ENCODE data around the gene PIK3CB. TPM values are rescaled to one million over a fixed set of nuclear protein-coding genes. Genes with fewer than 3 reads are reported as not detected.
A peak's percentile ranks its signal among the peaks of the same experiment; 100 is the strongest.
"Not testable (repeated sequence)": the region's sequence is repeated elsewhere in the genome, so short reads cannot be mapped to it uniquely, and the experiment has no call there.

Gene PIK3CB
- total RNA-seq, 1 experiment from 2014 or later = 59.3 TPM

- Mint-ChIP-seq H3K27me3 (ENCODE audit: unreplicated experiment) (no peaks in the 10 kb centered on the region), H3K9me3 (ENCODE audit: low read depth, unreplicated experiment) (no peaks in the 10 kb centered on the region), H3K4me3 (ENCODE audit: low read depth, unreplicated experiment) (peak overlapping the region; percentile 82), H3K27ac (ENCODE audit: unreplicated experiment) (peak overlapping the region; percentile 94), H3K4me1 (ENCODE audit: low read depth, unreplicated experiment) (peaks cover 22% of the 10 kb centered on the region), H3K36me3 (ENCODE audit: insufficient read depth, unreplicated experiment) (peaks cover 39% of the 10 kb centered on the region)
- no peak for DNase-seq
- no peak for TF ChIP-seq CTCF (IDR thresholded peaks at IDR 0.05; ENCODE audit: unreplicated experiment)
- TSS peak; percentile 97 for BruUV-seq (replicated peaks)
- intact Hi-C loops (cut with micrococcal nuclease; ENCODE audit: unreplicated experiment) = loop anchor here (1.0 kb wide), 1 partner anchor 28 kb away; no protein-coding TSS in a partner anchor
- CTCF ChIA-PET = interaction anchor here (2.0 to 2.2 kb wide), 2 partner anchors 28 to 80 kb away, joined by 6 to 19 read pairs; no protein-coding TSS in a partner anchor
Observed at GRCh38 chr3:138835397-138835757, 649 bp upstream of the PIK3CB start.

- H3K9me3 Mint-ChIP-seq (ENCODE audit: low read depth, unreplicated experiment) = no peaks in the 10 kb centered on the region
- BruUV-seq (replicated peaks) = no TSS peak
- H3K27me3 Mint-ChIP-seq (ENCODE audit: unreplicated experiment) = no peaks in the 10 kb centered on the region
- TF ChIP-seq CTCF (IDR thresholded peaks at IDR 0.05; ENCODE audit: unreplicated experiment) = no peak
- intact Hi-C loops (cut with micrococcal nuclease; ENCODE audit: unreplicated experiment) = loop anchor here (1.0 kb wide), 3 partner anchors 10 to 240 kb away; partner anchors contain the start of gene CEP70
- H3K4me1 Mint-ChIP-seq (ENCODE audit: low read depth, unreplicated experiment) = peaks cover 35% of the 10 kb centered on the region
- H3K36me3 Mint-ChIP-seq (ENCODE audit: insufficient read depth, unreplicated experiment) = peaks cover 44% of the 10 kb centered on the region
- CTCF ChIA-PET = interaction anchor here (0.6 to 2.2 kb wide), 4 partner anchors 10 to 87 kb away, joined by 3 to 19 read pairs (median 5); no protein-coding TSS in a partner anchor
- peak overlapping the region; percentile 82 for H3K4me3 Mint-ChIP-seq (ENCODE audit: low read depth, unreplicated experiment)
- H3K27ac Mint-ChIP-seq (ENCODE audit: unreplicated experiment) = peak overlapping the region; percentile 69
- peak; percentile 83 for DNase-seq
Observed at GRCh38 chr3:138833899-138834595, 681 bp downstream of the PIK3CB start.

GRCh38 chr3:138832473-138833057 is 2.2 kb downstream of the PIK3CB start:
- H3K27me3 Mint-ChIP-seq (ENCODE audit: unreplicated experiment); DNase-seq; H3K27ac Mint-ChIP-seq (ENCODE audit: unreplicated experiment); H3K9me3 Mint-ChIP-seq (ENCODE audit: low read depth, unreplicated experiment); BruUV-seq (replicated peaks): not testable (repeated sequence)
- intact Hi-C loops (cut with micrococcal nuclease; ENCODE audit: unreplicated experiment) = loop anchor here (1.0 kb wide), 1 partner anchor 8 kb away; no protein-coding TSS in a partner anchor
- Mint-ChIP-seq H3K36me3 (ENCODE audit: insufficient read depth, unreplicated experiment) (peaks cover 44% of the 10 kb centered on the region), H3K4me1 (ENCODE audit: low read depth, unreplicated experiment) (peaks cover 37% of the 10 kb centered on the region), H3K4me3 (ENCODE audit: low read depth, unreplicated experiment) (peak overlapping the region; percentile 82)
- CTCF ChIA-PET = interaction anchor here (1.0 kb wide), 1 partner anchor 85 kb away, joined by 3 read pairs; no protein-coding TSS in a partner anchor

- no peak for DNase-seq
- intact Hi-C loops (cut with micrococcal nuclease; ENCODE audit: unreplicated experiment) = no loop called here
- Mint-ChIP-seq H3K4me1 (ENCODE audit: low read depth, unreplicated experiment) (peaks cover 29% of the 10 kb centered on the region), H3K36me3 (ENCODE audit: insufficient read depth, unreplicated experiment) (peaks cover 38% of the 10 kb centered on the region), H3K27me3 (ENCODE audit: unreplicated experiment) (no peaks in the 10 kb centered on the region), H3K9me3 (ENCODE audit: low read depth, unreplicated experiment) (no peaks in the 10 kb centered on the region), H3K4me3 (ENCODE audit: low read depth, unreplicated experiment) (no peak overlapping the region), H3K27ac (ENCODE audit: unreplicated experiment) (no peak overlapping the region)
- CTCF ChIA-PET = interaction anchor here (0.6 kb wide), 1 partner anchor 30 kb away, joined by 3 read pairs; no protein-coding TSS in a partner anchor
- BruUV-seq (replicated peaks) = no TSS peak
- no peak for TF ChIP-seq CTCF (IDR thresholded peaks at IDR 0.05; ENCODE audit: unreplicated experiment)
Observed at GRCh38 chr3:138829886-138830510, 4.7 kb downstream of the PIK3CB start.

Measured in Calu3 (cell line).